HepG2 (cell line): ENCODE results near the gene MLC1. TPM values are rescaled to one million over a fixed set of nuclear protein-coding genes. Genes with fewer than 3 reads are reported as not detected.

ENCODE experiments used
- ATAC-seq: fragments of 200-7000 bp; cut with Tn5 transposase; 3 replicates; pipeline ENCODE4 v1.9.1; 2020; ENCODE audit warnings: mild to moderate bottlenecking, moderate library complexity
- BruUV-seq: library from RNA; stranded (reverse); fragments of 400-500 nt; replicated peaks from 2 replicates; lab custom pipeline; 2021; lab: Mats Ljungman, UMichigan
- CTCF ChIA-PET: fragments of 300-600 bp; formaldehyde crosslinking; extraction: SDS; loops from one replicate; lab custom pipeline; 2021; ENCODE audit warnings: low total read pairs, inconsistent platforms, low intra/inter-chr PET ratio; lab: Yijun Ruan, JAX
- POLR2A ChIA-PET: fragments of 350-600 bp; sonication (Branson Sonifier 250); formaldehyde crosslinking; loops from one replicate; lab custom pipeline; 2020; ENCODE audit warnings: antibody characterized with exemption, inconsistent platforms; lab: Yijun Ruan, JAX
- DNase-seq: peaks from one replicate; pipeline ENCODE4 v3.0.0-alpha.2; 2015; ENCODE audit warnings: low spot score
- FAIRE-seq: peaks from 3 replicates; lab custom pipeline; 2011; peaks lifted over from hg19 to GRCh38; lab: Jason Lieb, UNC
- H2AFZ ChIP-seq: one replicate; pipeline ENCODE4 v1.6.1; 2011; ENCODE audit warnings: low read length, inconsistent platforms
- H3K27ac ChIP-seq: fragments of 300-600 bp; 3 replicates; pipeline ENCODE4 v1.8.0; 2011; ENCODE audit warnings: mixed run types, mild to moderate bottlenecking, mixed read lengths, low read length, inconsistent platforms; ENCODE audit not compliant: insufficient read depth; ENCODE audit errors: extremely low read length
- H3K27me3 ChIP-seq, 2 experiments: fragments of 200-600 bp in 1 of 2; 2 replicates in 1 of 2; 3 replicates in 1 of 2; pipeline versions ENCODE4 v1.6.0 to v1.8.0; 2011; ENCODE audit warnings: low read length in 2 of 2, mild to moderate bottlenecking in 2 of 2, moderate library complexity in 2 of 2, inconsistent platforms in 1 of 2; ENCODE audit not compliant: insufficient read depth in 2 of 2, control insufficient read depth in 1 of 2
- H3K36me3 ChIP-seq, 2 experiments: fragments of 200-600 bp in 1 of 2; replicated peaks in 1 of 2; 2 replicates in 1 of 2; 3 replicates in 1 of 2; pipeline versions ENCODE4 v1.5.1 to v1.8.0; 2011; ENCODE audit warnings: low read length in 2 of 2, inconsistent platforms in 1 of 2; ENCODE audit not compliant: insufficient read depth in 2 of 2, control insufficient read depth in 1 of 2
- H3K4me1 ChIP-seq: 2 replicates; pipeline ENCODE4 v1.5.1; 2012; ENCODE audit warnings: low read length, inconsistent platforms; ENCODE audit not compliant: insufficient read depth
- H3K4me2 ChIP-seq: 2 replicates; pipeline ENCODE4 v1.6.0; 2011; ENCODE audit warnings: low read depth, low read length, inconsistent platforms
- H3K4me3 ChIP-seq, 3 experiments: fragments of 200-600 bp in 1 of 3; sonication (generic), shearing (Covaris generic) in 1 of 3; replicated peaks in 1 of 3; 2 replicates each; pipeline ENCODE4 v1.5.1; 2011 to 2016; ENCODE audit warnings: low read length in 3 of 3, inconsistent platforms in 2 of 3, low read depth in 2 of 3, mild to moderate bottlenecking in 2 of 3, control low read depth in 1 of 3, mixed read lengths in 1 of 3; ENCODE audit not compliant: insufficient read depth in 1 of 3
- H3K79me2 ChIP-seq: one replicate; pipeline ENCODE4 v1.6.1; 2011; ENCODE audit warnings: low read length, inconsistent platforms; ENCODE audit not compliant: insufficient read depth
- H3K9ac ChIP-seq: 2 replicates; pipeline ENCODE4 v1.6.0; 2011; ENCODE audit warnings: mild to moderate bottlenecking, low read depth, low read length, inconsistent platforms; ENCODE audit not compliant: insufficient read depth
- H3K9me3 ChIP-seq: 2 replicates; pipeline ENCODE4 v1.5.1; 2012; ENCODE audit warnings: mild to moderate bottlenecking, low read length
- H4K20me1 ChIP-seq: 2 replicates; pipeline ENCODE4 v1.6.0; 2011; ENCODE audit warnings: inconsistent platforms, mild to moderate bottlenecking, low read length, moderate library complexity; ENCODE audit not compliant: insufficient read depth
- CHD2 ChIP-seq: IDR thresholded peaks from 2 replicates; pipeline ENCODE4 v1.6.1; 2011; ENCODE audit warnings: low read depth, low read length, improper control_type of control experiment
- DMAP1 ChIP-seq: IDR thresholded peaks from 2 replicates; pipeline ENCODE4 v1.6.1; 2016
- KDM6A ChIP-seq: IDR thresholded peaks from 2 replicates; pipeline ENCODE4 v1.6.1; 2016; ENCODE audit warnings: low read depth
- ZNF343 ChIP-seq: sonication (generic); formaldehyde crosslinking; IDR thresholded peaks from 2 replicates; pipeline ENCODE4 v1.4.0; 2020; ENCODE audit warnings: mild to moderate bottlenecking, missing genetic modification reagents
- WGBS: methylation state at CpG from one replicate; pipeline ENCODE4 v1.1.6; 2017; ENCODE audit warnings: low lambda C conversion rate; 5-methylcytosine and 5-hydroxymethylcytosine counted together
- in situ Hi-C: cut with HindIII; loops from 2 replicates; pipeline ENCODE4 v1.10.0; 2017; ENCODE audit warnings: low pct_unique_long_range_greater_than_20kb; ENCODE audit not compliant: extremely low pct_ligation_motif_present
- intact Hi-C: fragments of 100-400 bp; cut with micrococcal nuclease; formaldehyde crosslinking; loops from one replicate; pipeline ENCODE4 v1.10.0; 2022; ENCODE audit not compliant: unreplicated experiment
- polyA plus RNA-seq, 8 experiments: library from polyadenylated mRNA; depleted of rRNA in 3 of 8; stranded (reverse) in 7 of 8; unstranded in 1 of 8; fragments of >200 nt; fragmentation: Illumina TruSeq in 4 of 8; extraction: Trizol in 4 of 8; gene quantifications; 2 replicates each; pipeline versions ENCODE4 v1.2.1 to v1.2.3, GENCODE V29; 2011 to 2016; ENCODE audit warnings: low read depth in 4 of 8, missing spikeins in 1 of 8, mixed read lengths in 1 of 8; ENCODE audit not compliant: insufficient read depth in 1 of 8
- total RNA-seq, 5 experiments: library from RNA; depleted of rRNA; stranded (reverse); fragments of >200 nt; fragmentation: Illumina TruSeq; extraction: Trizol; gene quantifications; 2 replicates each; pipeline ENCODE4 v1.2.3, GENCODE V29; 2016; ENCODE audit warnings: low read depth in 1 of 5
- TF ChIP-seq, protein P1 (sequence below): sonication (generic); formaldehyde crosslinking; IDR thresholded peaks from 2 replicates; pipeline ENCODE4 v1.4.0; 2020; ENCODE audit warnings: mild to moderate bottlenecking, missing genetic modification reagents
- TF ChIP-seq, protein P2 (sequence below): sonication (generic); formaldehyde crosslinking; IDR thresholded peaks from 2 replicates; pipeline ENCODE4 v1.8.0; 2022; ENCODE audit warnings: missing genetic modification reagents, mild to moderate bottlenecking, moderate library complexity, borderline replicate concordance

Gene MLC1
- total and polyA plus RNA-seq, 2 of the 13 experiments (the other 11 are each of a cell fraction or from before 2014, with no cell fraction given): not detected

DNA sequence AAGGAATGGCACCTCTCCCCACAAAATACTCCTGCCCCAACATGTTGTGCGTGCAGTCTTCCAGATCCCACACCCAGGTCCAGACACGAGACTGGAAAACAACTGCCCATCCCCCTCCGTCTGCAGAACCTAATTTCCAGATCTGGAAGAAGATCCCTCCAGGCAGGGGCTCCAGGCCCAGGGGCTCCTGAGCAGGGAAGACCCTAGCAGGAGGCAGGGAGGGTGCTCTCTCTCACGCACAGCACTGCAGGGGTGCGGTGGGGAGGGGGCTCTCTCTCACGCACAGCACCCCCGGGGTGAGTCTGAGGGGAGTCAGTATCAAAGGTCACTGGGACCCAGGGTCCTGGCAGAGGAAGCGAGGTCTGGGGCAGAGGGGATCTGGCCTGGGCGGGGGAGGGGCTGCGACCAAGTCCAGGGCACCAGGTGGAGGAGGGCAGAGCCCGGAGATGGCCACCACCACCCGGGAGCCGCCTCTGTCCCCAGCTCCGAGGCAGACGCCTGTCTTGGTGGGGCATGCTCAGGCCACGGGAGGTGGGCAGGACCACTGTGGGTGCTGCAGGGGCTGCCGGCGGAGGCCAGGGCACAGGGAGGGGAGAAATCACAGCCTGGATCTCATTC lies 1.7 kb downstream of the MLC1 start:
- no peak for TF ChIP-seq CHD2
- TF ChIP-seq, protein P1, sequence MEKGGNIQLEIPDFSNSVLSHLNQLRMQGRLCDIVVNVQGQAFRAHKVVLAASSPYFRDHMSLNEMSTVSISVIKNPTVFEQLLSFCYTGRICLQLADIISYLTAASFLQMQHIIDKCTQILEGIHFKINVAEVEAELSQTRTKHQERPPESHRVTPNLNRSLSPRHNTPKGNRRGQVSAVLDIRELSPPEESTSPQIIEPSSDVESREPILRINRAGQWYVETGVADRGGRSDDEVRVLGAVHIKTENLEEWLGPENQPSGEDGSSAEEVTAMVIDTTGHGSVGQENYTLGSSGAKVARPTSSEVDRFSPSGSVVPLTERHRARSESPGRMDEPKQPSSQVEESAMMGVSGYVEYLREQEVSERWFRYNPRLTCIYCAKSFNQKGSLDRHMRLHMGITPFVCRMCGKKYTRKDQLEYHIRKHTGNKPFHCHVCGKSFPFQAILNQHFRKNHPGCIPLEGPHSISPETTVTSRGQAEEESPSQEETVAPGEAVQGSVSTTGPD (CRISPR knock-in tag): no peak
- TF ChIP-seq ZNF343: no peak
- no peak for TF ChIP-seq DMAP1 (CRISPR knock-in tag)
- TF ChIP-seq, protein P2, sequence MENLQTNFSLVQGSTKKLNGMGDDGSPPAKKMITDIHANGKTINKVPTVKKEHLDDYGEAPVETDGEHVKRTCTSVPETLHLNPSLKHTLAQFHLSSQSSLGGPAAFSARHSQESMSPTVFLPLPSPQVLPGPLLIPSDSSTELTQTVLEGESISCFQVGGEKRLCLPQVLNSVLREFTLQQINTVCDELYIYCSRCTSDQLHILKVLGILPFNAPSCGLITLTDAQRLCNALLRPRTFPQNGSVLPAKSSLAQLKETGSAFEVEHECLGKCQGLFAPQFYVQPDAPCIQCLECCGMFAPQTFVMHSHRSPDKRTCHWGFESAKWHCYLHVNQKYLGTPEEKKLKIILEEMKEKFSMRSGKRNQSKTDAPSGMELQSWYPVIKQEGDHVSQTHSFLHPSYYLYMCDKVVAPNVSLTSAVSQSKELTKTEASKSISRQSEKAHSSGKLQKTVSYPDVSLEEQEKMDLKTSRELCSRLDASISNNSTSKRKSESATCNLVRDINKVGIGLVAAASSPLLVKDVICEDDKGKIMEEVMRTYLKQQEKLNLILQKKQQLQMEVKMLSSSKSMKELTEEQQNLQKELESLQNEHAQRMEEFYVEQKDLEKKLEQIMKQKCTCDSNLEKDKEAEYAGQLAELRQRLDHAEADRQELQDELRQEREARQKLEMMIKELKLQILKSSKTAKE (CRISPR knock-in tag): no peak
- no peak for TF ChIP-seq KDM6A
- Histone ChIP-seq H3K79me2 (no peaks in the 10 kb centered on the region), H3K27me3 (peaks cover 3 to 54% of the 10 kb centered on the region in 2 experiments; a peak in 4 of 5 replicates), H3K9ac (no peak overlapping the region), H3K4me1 (peaks cover 16% of the 10 kb centered on the region), H3K27ac (no peak overlapping the region), H2AFZ (no peak overlapping the region), H3K9me3 (no peaks in the 10 kb centered on the region), H3K4me2 (peak overlapping the region; percentile 61), H3K36me3 (no peaks in the 10 kb centered on the region), H3K4me3 (peak overlapping the region in 1 of 3 experiments; percentile 40; a peak in 1 of 6 replicates), H4K20me1 (no peaks in the 10 kb centered on the region)
- in situ Hi-C loops: no loop called here
- intact Hi-C loops: no loop called here
- ATAC-seq (no peak), DNase-seq (no peak), FAIRE-seq (no peak)
- BruUV-seq: no TSS peak
- 24% methylated on average over 6 of the region's 18 CpGs for WGBS
- ChIA-PET CTCF (no interaction called here), POLR2A (no interaction called here)
